CD4-positive, CD25-positive, alpha-beta regulatory T cell (primary cell): ENCODE measurements around the gene XYLT1. TPM values are rescaled to one million over a fixed set of nuclear protein-coding genes. Genes with fewer than 3 reads are reported as not detected.

Experiments
- ATAC-seq, 2 donors: fragments of 150-1000 bp; cut with Tn5 transposase; one replicate each; pipeline ENCODE4 v1.10.0; 2021; ENCODE audit warnings: low read depth in 2 of 2, moderate number of reproducible peaks in 2 of 2, moderate library complexity in 1 of 2
- DNase-seq, 3 donors: peaks; one replicate each; pipeline versions ENCODE4 v3.0.0 to v3.0.0-alpha.2; 2012 to 2022; ENCODE audit warnings: mixed read lengths in 1 of 3
- H3K27ac ChIP-seq: one replicate; pipeline ENCODE4 v1.7.0; 2013; ENCODE audit warnings: mild to moderate bottlenecking, low read length; ENCODE audit not compliant: insufficient read depth, poor library complexity, severe bottlenecking
- H3K27me3 ChIP-seq: one replicate; pipeline ENCODE4 v1.7.0; 2013; ENCODE audit warnings: low read length; ENCODE audit not compliant: control insufficient read depth, insufficient read depth
- H3K36me3 ChIP-seq: one replicate; pipeline ENCODE4 v1.7.0; 2013; ENCODE audit warnings: mild to moderate bottlenecking, low read length, moderate library complexity; ENCODE audit not compliant: control insufficient read depth, insufficient read depth
- H3K4me1 ChIP-seq: 2 replicates; pipeline ENCODE4 v1.7.0; 2013; ENCODE audit warnings: mild to moderate bottlenecking, low read length; ENCODE audit not compliant: insufficient read depth, control insufficient read depth, poor library complexity, severe bottlenecking
- H3K4me3 ChIP-seq: one replicate; pipeline ENCODE4 v1.7.0; 2013; ENCODE audit warnings: low read depth, mild to moderate bottlenecking, low read length, moderate library complexity
- H3K9me3 ChIP-seq, 2 experiments: 1 replicate in 1 of 2; 2 replicates in 1 of 2; pipeline ENCODE4 v1.7.0; 2013; ENCODE audit warnings: low read length in 2 of 2, mild to moderate bottlenecking in 1 of 2, moderate library complexity in 1 of 2; ENCODE audit not compliant: control insufficient read depth in 2 of 2
- H3K27ac Mint-ChIP-seq, 3 donors: one replicate each; pipeline ENCODE4 v1.8.0; 2020 to 2022; ENCODE audit warnings: mild to moderate bottlenecking in 3 of 3, mixed read lengths in 3 of 3, moderate library complexity in 2 of 3
- H3K27me3 Mint-ChIP-seq: one replicate; pipeline ENCODE4 v1.8.0; 2022; ENCODE audit warnings: mild to moderate bottlenecking, mixed read lengths
- H3K36me3 Mint-ChIP-seq: one replicate; pipeline ENCODE4 v1.8.0; 2020; ENCODE audit warnings: mixed read lengths
- H3K4me1 Mint-ChIP-seq, 4 donors: one replicate each; pipeline ENCODE4 v1.8.0; 2020 to 2022; ENCODE audit warnings: mixed read lengths in 4 of 4, mild to moderate bottlenecking in 1 of 4
- H3K4me3 Mint-ChIP-seq, 4 donors: one replicate each; pipeline ENCODE4 v1.8.0; 2020 to 2022; ENCODE audit warnings: mild to moderate bottlenecking in 4 of 4, mixed read lengths in 4 of 4, moderate library complexity in 3 of 4
- H3K9me3 Mint-ChIP-seq, 7 donors: one replicate each; pipeline ENCODE4 v1.8.0; 2020 to 2022; ENCODE audit warnings: mixed read lengths in 7 of 7, mild to moderate bottlenecking in 3 of 7, moderate library complexity in 2 of 7
- polyA plus RNA-seq, 4 donors: library from polyadenylated mRNA; unstranded; fragments of 300-500 nt; fragmentation: Illumina TruSeq; gene quantifications; one replicate each; pipeline ENCODE4 v1.2.3, GENCODE V29; 2021
- total RNA-seq: library from RNA; stranded (reverse); gene quantifications from one replicate; pipeline ENCODE4 v1.2.3, GENCODE V29; 2022

The XYLT1 gene
- total and polyA plus RNA-seq, 5 donors from 2014 or later, result 0.68 to 26.3 (median 3.1) TPM

DNA sequence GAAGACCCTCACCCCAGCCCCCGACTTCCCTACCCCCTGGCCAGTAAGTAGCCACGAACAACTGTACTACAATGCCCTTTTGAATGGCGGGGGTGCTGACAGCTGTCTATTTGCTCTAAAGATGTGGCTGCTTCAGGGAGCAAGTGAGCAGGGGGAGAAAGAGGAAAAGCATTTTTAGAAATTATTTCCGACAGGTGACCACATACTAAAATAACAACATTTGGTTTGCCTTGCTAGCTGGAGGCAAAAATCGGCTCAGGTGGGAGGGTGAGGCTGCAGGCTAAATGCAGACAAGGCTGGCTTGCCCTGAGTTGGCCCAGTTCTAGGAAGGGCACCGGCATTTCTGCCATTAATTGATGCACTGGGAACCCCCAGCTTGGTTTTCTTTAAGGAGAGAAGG lies 188.5 kb downstream of the XYLT1 start:
- Histone ChIP-seq H3K27me3 (no peaks in the 10 kb centered on the region), H3K4me3 (no peak overlapping the region), H3K36me3 (no peaks in the 10 kb centered on the region), H3K4me1 (no peaks in the 10 kb centered on the region), H3K9me3 (no peaks in the 10 kb centered on the region), H3K27ac (no peak overlapping the region)
- Mint-ChIP-seq H3K4me3 (no peak overlapping the region), H3K4me1 (peaks cover 4 to 30% (median 20%) of the 10 kb centered on the region in 4 donors), H3K27ac (no peak overlapping the region), H3K36me3 (peaks cover 3% of the 10 kb centered on the region), H3K27me3 (no peaks in the 10 kb centered on the region), H3K9me3 (no peaks in the 10 kb centered on the region)
- ATAC-seq (no peak), DNase-seq (no peak)

DNA sequence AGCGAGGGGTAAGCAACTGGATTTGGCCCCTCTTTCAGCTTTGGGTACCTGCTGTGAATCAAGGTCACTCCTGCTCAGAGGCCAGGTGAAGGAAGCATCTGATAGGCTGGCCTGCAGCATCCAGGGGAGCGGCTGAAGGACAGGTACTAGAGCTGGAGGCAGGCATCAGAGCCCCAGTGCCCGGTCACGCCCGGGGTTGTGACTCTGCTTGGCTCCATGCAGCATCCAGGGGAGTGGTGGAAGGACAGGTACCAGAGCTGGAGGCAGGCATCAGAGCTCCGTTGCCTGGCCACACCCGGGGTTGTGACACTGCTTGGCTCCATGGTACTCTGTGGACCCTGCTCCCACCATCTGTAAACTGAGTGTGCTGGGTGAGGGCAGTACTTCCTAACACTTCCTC lies 189.7 kb downstream of the XYLT1 start:
- no peaks in the 10 kb centered on the region for H3K36me3 ChIP-seq
- no peak overlapping the region for H3K27ac ChIP-seq
- no peak for DNase-seq
- ATAC-seq, result no peak
- no peaks in the 10 kb centered on the region for H3K4me1 ChIP-seq
- H3K27me3 ChIP-seq, result no peaks in the 10 kb centered on the region
- H3K4me3 ChIP-seq, result no peak overlapping the region
- Mint-ChIP-seq H3K36me3 (no peaks in the 10 kb centered on the region), H3K27me3 (no peaks in the 10 kb centered on the region), H3K9me3 (no peaks in the 10 kb centered on the region), H3K27ac (peak overlapping the region in 2 of 3 donors; percentile 60 to 62), H3K4me1 (peaks cover 0 to 30% (median 17%) of the 10 kb centered on the region in 4 donors), H3K4me3 (no peak overlapping the region)
- H3K9me3 ChIP-seq, result no peaks in the 10 kb centered on the region

GRCh38 chr16:17278988-17279387 lies 191.8 kb downstream of the XYLT1 start:
- Mint-ChIP-seq H3K27ac (peak overlapping the region in 2 of 3 donors; percentile 38 to 49), H3K4me1 (peaks cover 17 to 39% (median 24%) of the 10 kb centered on the region in 4 donors), H3K9me3 (no peaks in the 10 kb centered on the region), H3K36me3 (no peaks in the 10 kb centered on the region), H3K27me3 (no peaks in the 10 kb centered on the region), H3K4me3 (no peak overlapping the region)
- no peak for ATAC-seq
- no peaks in the 10 kb centered on the region for H3K36me3 ChIP-seq
- no peaks in the 10 kb centered on the region for H3K9me3 ChIP-seq
- H3K4me1 ChIP-seq, result no peaks in the 10 kb centered on the region
- no peak overlapping the region for H3K27ac ChIP-seq
- no peaks in the 10 kb centered on the region for H3K27me3 ChIP-seq
- H3K4me3 ChIP-seq, result no peak overlapping the region
- DNase-seq, result no peak

- H3K27ac ChIP-seq, result no peak overlapping the region
- H3K9me3 Mint-ChIP-seq, result no peaks in the 10 kb centered on the region
- peaks cover 3% of the 10 kb centered on the region for H3K36me3 Mint-ChIP-seq
- no peaks in the 10 kb centered on the region for H3K27me3 ChIP-seq
- DNase-seq (no peak), ATAC-seq (no peak)
- peak overlapping the region in 1 of 3 donors; percentile 49 for H3K27ac Mint-ChIP-seq
- no peak overlapping the region for H3K4me3 ChIP-seq
- no peak overlapping the region for H3K4me3 Mint-ChIP-seq
- no peaks in the 10 kb centered on the region for H3K36me3 ChIP-seq
- H3K27me3 Mint-ChIP-seq, result no peaks in the 10 kb centered on the region
- no peaks in the 10 kb centered on the region for H3K9me3 ChIP-seq
- no peaks in the 10 kb centered on the region for H3K4me1 ChIP-seq
- peaks cover 16 to 45% (median 26%) of the 10 kb centered on the region in 4 donors for H3K4me1 Mint-ChIP-seq
Measured at GRCh38 chr16:17277981-17278381, 192.8 kb downstream of the XYLT1 start.

DNA sequence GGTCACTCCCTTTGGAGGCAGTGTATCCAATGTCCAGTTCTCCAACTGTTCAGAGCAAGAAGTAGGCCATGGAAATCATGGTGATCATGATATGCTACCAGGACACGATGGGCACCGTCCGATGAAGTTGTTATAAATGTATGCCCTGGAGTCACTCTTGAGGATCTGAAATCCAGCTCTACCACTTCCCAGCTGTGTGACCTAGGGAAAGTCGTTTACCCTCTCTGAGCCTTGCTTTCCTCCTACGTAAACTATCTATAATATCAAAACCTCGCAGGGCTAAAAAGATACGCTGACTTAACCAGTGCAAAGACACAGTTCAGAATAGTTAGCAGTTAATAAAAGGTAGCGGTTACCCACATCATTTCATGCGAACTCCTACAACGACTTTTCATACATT lies 194.2 kb downstream of the XYLT1 start:
- ATAC-seq (no peak), DNase-seq (no peak)
- no peaks in the 10 kb centered on the region for H3K9me3 Mint-ChIP-seq
- peaks cover 10 to 56% (median 32%) of the 10 kb centered on the region in 4 donors for H3K4me1 Mint-ChIP-seq
- H3K27ac Mint-ChIP-seq, result peak overlapping the region in 1 of 3 donors; percentile 56
- no peaks in the 10 kb centered on the region for H3K27me3 ChIP-seq
- no peaks in the 10 kb centered on the region for H3K36me3 ChIP-seq
- no peaks in the 10 kb centered on the region for H3K4me1 ChIP-seq
- no peaks in the 10 kb centered on the region for H3K9me3 ChIP-seq
- H3K27me3 Mint-ChIP-seq, result no peaks in the 10 kb centered on the region
- no peak overlapping the region for H3K4me3 Mint-ChIP-seq
- H3K36me3 Mint-ChIP-seq, result peaks cover 11% of the 10 kb centered on the region
- no peak overlapping the region for H3K27ac ChIP-seq
- H3K4me3 ChIP-seq, result no peak overlapping the region

DNA sequence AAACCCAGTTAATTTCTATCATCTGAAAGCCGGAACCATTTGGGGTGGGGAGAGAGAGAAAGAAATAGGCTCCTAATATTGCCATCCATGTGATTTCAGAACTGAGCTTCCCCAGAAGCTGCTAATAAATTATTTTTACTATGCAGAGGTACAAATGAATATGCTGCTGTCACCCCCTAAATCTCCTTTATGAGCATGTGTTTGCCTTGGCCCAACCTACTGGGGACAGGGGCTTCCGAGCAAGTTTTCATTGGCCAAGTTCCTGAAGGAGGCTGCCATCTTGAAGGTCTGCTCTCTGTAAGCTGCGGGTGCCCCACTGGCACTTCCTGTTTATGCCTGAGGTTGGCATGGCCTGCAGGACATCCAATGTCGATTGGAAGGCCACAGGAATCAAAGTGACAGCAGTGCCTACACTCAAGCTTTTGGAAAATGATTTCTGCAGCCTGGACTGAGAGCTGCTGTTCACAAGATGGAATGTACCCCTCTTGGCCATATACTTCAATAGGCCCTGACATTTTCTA lies 194.7 kb downstream of the XYLT1 start:
- H3K4me3 Mint-ChIP-seq, result no peak overlapping the region
- H3K4me1 Mint-ChIP-seq, result peaks cover 10 to 60% (median 34%) of the 10 kb centered on the region in 4 donors
- H3K9me3 ChIP-seq, result no peaks in the 10 kb centered on the region

GRCh38 chr16:17275076-17276009 lies 195.4 kb downstream of the XYLT1 start:
- ATAC-seq (no peak), DNase-seq (peak in 1 of 3 donors; percentile 41)
- no peaks in the 10 kb centered on the region for H3K27me3 Mint-ChIP-seq
- Histone ChIP-seq H3K27ac (no peak overlapping the region), H3K27me3 (no peaks in the 10 kb centered on the region), H3K4me1 (no peaks in the 10 kb centered on the region), H3K9me3 (no peaks in the 10 kb centered on the region), H3K36me3 (no peaks in the 10 kb centered on the region), H3K4me3 (no peak overlapping the region)
- H3K36me3 Mint-ChIP-seq, result peaks cover 14% of the 10 kb centered on the region
- peak overlapping the region; percentile 14 to 78 (median 40) for H3K27ac Mint-ChIP-seq
- no peaks in the 10 kb centered on the region for H3K9me3 Mint-ChIP-seq
- H3K4me1 Mint-ChIP-seq, result peaks cover 15 to 66% (median 34%) of the 10 kb centered on the region in 4 donors
- H3K4me3 Mint-ChIP-seq, result no peak overlapping the region

More for the DNA sequence above, 194.7 kb downstream of the XYLT1 start:
- Mint-ChIP-seq H3K36me3 (peaks cover 13% of the 10 kb centered on the region), H3K27me3 (no peaks in the 10 kb centered on the region), H3K9me3 (no peaks in the 10 kb centered on the region), H3K27ac (no peak overlapping the region)
- Histone ChIP-seq H3K27me3 (no peaks in the 10 kb centered on the region), H3K4me1 (no peaks in the 10 kb centered on the region), H3K4me3 (no peak overlapping the region), H3K36me3 (no peaks in the 10 kb centered on the region), H3K27ac (no peak overlapping the region)
- ATAC-seq, result no peak
- DNase-seq, result no peak
